ENCODE results near the gene SOX12. TPM values are rescaled to one million over a fixed set of nuclear protein-coding genes. Genes with fewer than 3 reads are reported as not detected.

The SOX12 gene
- total RNA-seq, 4 donors from 2014 or later: 2.4 to 21.9 (median 7.4) TPM

GRCh38 chr20:301886-302848 is 23.2 kb upstream of the SOX12 start:
- DNase-seq: no peak
- no peak overlapping the region for H3K4me3 ChIP-seq
- H3K9me3 ChIP-seq: no peaks in the 10 kb centered on the region
- H3K27ac ChIP-seq: no peak overlapping the region
- intact Hi-C loops (cut with DNase I; ENCODE audit: low total_unique reads): no loop called here
- H3K27me3 ChIP-seq: no peaks in the 10 kb centered on the region
- H3K36me3 ChIP-seq: no peaks in the 10 kb centered on the region
- TF ChIP-seq CTCF (IDR thresholded peaks at IDR 0.05) (no peak), POLR2A (IDR thresholded peaks at IDR 0.05) (no peak)
- peaks cover 0 to 6% of the 10 kb centered on the region in 2 donors for H3K4me1 ChIP-seq

- Histone ChIP-seq H3K9me3 (no peaks in the 10 kb centered on the region), H3K4me3 (no peak overlapping the region), H3K4me1 (no peaks in the 10 kb centered on the region), H3K27me3 (no peaks in the 10 kb centered on the region), H3K36me3 (no peaks in the 10 kb centered on the region), H3K27ac (no peak overlapping the region)
- intact Hi-C loops (cut with DNase I; ENCODE audit: low total_unique reads): no loop called here
- DNase-seq: no peak
- TF ChIP-seq POLR2A (IDR thresholded peaks at IDR 0.05): no peak
- no peak for TF ChIP-seq CTCF (IDR thresholded peaks at IDR 0.05)
These were observed 19.6 kb upstream of the SOX12 start for GRCh38 chr20:305745-306144.

GRCh38 chr20:308427-309038 is 16.8 kb upstream of the SOX12 start:
- no peak overlapping the region for H3K4me3 ChIP-seq
- no peaks in the 10 kb centered on the region for H3K27me3 ChIP-seq
- H3K27ac ChIP-seq: peak overlapping the region; percentile 82 to 86
- DNase-seq: peak in 1 of 2 donors; percentile 25
- intact Hi-C loops (cut with DNase I; ENCODE audit: low total_unique reads): no loop called here
- no peaks in the 10 kb centered on the region for H3K4me1 ChIP-seq
- TF ChIP-seq CTCF (IDR thresholded peaks at IDR 0.05) (no peak), POLR2A (IDR thresholded peaks at IDR 0.05) (no peak)
- no peaks in the 10 kb centered on the region for H3K36me3 ChIP-seq
- H3K9me3 ChIP-seq: no peaks in the 10 kb centered on the region

- Histone ChIP-seq H3K4me3 (peak overlapping the region; percentile 38 to 42), H3K27me3 (no peaks in the 10 kb centered on the region), H3K9me3 (no peaks in the 10 kb centered on the region), H3K27ac (peak overlapping the region; percentile 82 to 86), H3K36me3 (no peaks in the 10 kb centered on the region), H3K4me1 (no peaks in the 10 kb centered on the region)
- TF ChIP-seq CTCF (IDR thresholded peaks at IDR 0.05) (peak in 1 of 4 experiments; percentile 7), POLR2A (IDR thresholded peaks at IDR 0.05) (no peak)
- intact Hi-C loops (cut with DNase I; ENCODE audit: low total_unique reads): no loop called here
- DNase-seq: no peak
These were observed 16.0 kb upstream of the SOX12 start for GRCh38 chr20:309306-309840.

Data from uterus (tissue), 4 donors.